ENCODE data around the gene PLCL2.

DNA sequence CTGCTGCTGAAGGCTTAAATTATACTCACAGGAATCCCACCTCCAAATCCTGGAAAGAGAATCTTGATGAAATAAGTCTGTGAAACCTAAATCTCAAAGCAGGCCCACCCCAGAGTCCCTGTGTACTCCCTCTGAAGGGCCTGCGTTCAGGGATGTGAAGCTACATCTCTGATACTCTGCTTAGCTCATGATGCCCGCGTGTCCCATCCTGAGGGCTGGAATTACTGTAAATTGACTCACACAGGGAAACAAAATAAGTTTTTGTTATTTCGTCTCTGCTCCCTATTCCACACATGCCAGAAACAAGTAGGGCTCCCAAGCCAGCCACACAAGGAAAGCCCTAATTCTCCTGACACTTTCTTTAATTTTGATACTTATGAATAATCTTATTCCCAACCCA, 10.9 kb upstream of the PLCL2 start:
- TF ChIP-seq, protein P1, sequence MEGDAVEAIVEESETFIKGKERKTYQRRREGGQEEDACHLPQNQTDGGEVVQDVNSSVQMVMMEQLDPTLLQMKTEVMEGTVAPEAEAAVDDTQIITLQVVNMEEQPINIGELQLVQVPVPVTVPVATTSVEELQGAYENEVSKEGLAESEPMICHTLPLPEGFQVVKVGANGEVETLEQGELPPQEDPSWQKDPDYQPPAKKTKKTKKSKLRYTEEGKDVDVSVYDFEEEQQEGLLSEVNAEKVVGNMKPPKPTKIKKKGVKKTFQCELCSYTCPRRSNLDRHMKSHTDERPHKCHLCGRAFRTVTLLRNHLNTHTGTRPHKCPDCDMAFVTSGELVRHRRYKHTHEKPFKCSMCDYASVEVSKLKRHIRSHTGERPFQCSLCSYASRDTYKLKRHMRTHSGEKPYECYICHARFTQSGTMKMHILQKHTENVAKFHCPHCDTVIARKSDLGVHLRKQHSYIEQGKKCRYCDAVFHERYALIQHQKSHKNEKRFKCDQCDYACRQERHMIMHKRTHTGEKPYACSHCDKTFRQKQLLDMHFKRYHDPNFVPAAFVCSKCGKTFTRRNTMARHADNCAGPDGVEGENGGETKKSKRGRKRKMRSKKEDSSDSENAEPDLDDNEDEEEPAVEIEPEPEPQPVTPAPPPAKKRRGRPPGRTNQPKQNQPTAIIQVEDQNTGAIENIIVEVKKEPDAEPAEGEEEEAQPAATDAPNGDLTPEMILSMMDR (conservative IDR thresholded peaks at IDR 0.05 in 1 of 2, IDR thresholded peaks at IDR 0.05 in 1 of 2; ENCODE audit: extremely low read depth in 1 of 2, insufficient read depth in 1 of 2, low read depth in 1 of 2, low read length in 2 of 2) = no peak
- no peak for TF ChIP-seq EZH2 (IDR thresholded peaks at IDR 0.05; ENCODE audit: borderline replicate concordance, low read length)

Measured in mammary epithelial cell (primary cell).